Adipocyte (in vitro differentiated cells): ENCODE data around the gene GALNT7.

Experiments
- DNase-seq: peaks from one replicate; pipeline ENCODE4 v3.0.0-alpha.2; 2015; ENCODE audit warnings: low read depth
- H3K27me3 ChIP-seq: replicated peaks from 2 replicates; pipeline ENCODE4 v1.7.0; 2013; ENCODE audit warnings: mild to moderate bottlenecking, low read length, moderate library complexity; ENCODE audit not compliant: control insufficient read depth, insufficient read depth
- H3K36me3 ChIP-seq: 2 replicates; pipeline ENCODE4 v1.7.0; 2013; ENCODE audit warnings: low read length, mild to moderate bottlenecking, moderate library complexity; ENCODE audit not compliant: control insufficient read depth, insufficient read depth, severe bottlenecking
- H3K4me1 ChIP-seq: 2 replicates; pipeline ENCODE4 v1.7.0; 2013; ENCODE audit warnings: mild to moderate bottlenecking, low read length, moderate library complexity; ENCODE audit not compliant: control insufficient read depth, insufficient read depth
- H3K4me3 ChIP-seq: 2 replicates; pipeline ENCODE4 v1.7.0; 2013; ENCODE audit warnings: mild to moderate bottlenecking, low read length, moderate library complexity
- H3K9ac ChIP-seq: 2 replicates; pipeline ENCODE4 v1.7.0; 2013; ENCODE audit warnings: mild to moderate bottlenecking, low read length, moderate library complexity
- H3K9me3 ChIP-seq: 2 replicates; pipeline ENCODE4 v1.7.0; 2013; ENCODE audit warnings: mild to moderate bottlenecking, low read length, moderate library complexity; ENCODE audit not compliant: control insufficient read depth

GALNT7 gene

DNA sequence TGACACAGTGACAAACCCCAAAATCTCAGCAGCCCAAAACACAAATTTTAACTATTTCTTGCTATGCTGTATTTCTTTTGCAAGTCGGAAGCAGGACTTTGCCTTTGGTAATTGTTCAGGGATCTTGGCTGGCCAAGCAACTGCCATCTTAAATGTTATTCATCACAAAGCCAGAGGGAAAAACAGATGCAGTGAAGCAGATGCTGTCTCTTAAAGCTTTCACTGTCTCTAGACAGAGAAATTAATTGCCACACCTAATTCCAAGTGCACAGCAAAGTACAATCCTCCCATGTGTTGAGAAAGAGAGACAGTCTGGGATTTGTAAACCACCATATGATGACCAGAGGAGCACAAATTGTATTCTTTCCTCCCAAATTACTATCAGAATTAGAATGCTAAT is 30.0 kb upstream of the GALNT7 start:
- Histone ChIP-seq H3K27me3 (no peaks in the 10 kb centered on the region), H3K4me1 (no peaks in the 10 kb centered on the region), H3K9ac (no peak overlapping the region), H3K9me3 (no peaks in the 10 kb centered on the region), H3K4me3 (no peak overlapping the region), H3K36me3 (no peaks in the 10 kb centered on the region)
- DNase-seq = no peak

DNA sequence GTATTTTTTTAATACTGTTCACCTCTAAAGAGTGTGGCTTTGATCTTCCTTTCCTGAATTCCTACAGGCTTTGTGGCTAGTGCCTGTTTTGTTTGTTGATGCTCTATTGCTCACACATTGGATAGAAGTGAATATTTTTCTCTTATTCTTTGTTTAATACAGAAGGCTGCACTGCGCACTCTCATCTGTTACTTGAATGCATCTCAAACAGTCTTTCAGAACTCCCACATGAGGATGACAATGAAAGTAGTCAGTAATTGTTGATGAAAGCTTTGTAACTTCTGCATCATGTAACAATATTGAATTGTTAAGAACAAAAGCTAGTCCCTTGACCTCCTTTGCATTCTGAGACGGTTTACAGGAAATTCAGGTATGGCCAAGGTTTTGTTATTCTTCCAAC is 29.1 kb upstream of the GALNT7 start:
- Histone ChIP-seq H3K4me3 (no peak overlapping the region), H3K36me3 (no peaks in the 10 kb centered on the region), H3K9ac (no peak overlapping the region), H3K9me3 (no peaks in the 10 kb centered on the region), H3K27me3 (no peaks in the 10 kb centered on the region), H3K4me1 (no peaks in the 10 kb centered on the region)
- no peak for DNase-seq

DNA sequence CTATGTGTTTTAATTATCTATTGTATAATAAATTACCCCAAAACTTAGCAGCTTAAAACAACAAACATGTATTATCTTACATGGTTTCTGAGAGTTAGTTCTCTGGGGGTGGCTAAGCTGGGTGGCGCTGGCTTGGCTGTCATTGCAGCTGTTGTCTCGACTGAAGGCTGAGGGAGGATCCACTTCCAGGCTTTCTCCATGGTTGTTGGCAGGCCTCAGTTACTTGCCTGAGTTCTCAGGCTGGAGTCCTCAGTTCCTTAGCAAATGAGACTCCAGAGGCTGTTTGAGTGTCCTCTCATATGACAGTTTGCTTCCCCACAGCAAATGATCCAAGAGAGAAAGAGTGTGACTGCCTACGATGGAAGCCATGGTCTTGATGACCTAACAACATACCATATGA is 23.5 kb upstream of the GALNT7 start:
- Histone ChIP-seq H3K27me3 (no peaks in the 10 kb centered on the region), H3K4me3 (no peak overlapping the region), H3K9me3 (no peaks in the 10 kb centered on the region), H3K9ac (no peak overlapping the region), H3K4me1 (no peaks in the 10 kb centered on the region), H3K36me3 (no peaks in the 10 kb centered on the region)
- no peak for DNase-seq

DNA sequence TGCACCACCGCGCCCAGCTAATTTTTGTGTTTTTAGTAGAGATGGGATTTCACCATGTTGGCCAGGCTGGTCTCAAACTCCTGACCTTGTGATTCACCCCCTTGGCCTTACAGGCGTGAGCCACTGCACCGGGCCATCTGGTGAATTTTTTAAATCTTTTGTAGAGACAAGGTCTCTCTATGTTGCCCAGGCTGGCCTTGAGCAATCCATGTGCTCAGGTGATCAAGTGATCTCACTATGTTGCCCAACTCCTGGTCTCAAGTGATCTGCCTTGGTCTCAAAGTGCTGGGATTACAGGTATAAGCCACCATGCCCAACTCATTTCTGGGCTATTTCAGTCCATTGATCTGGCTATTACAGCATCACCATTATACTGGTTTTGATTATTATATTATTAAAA is 22.2 kb upstream of the GALNT7 start:
- H3K36me3 ChIP-seq = no peaks in the 10 kb centered on the region
- DNase-seq = no peak
- no peak overlapping the region for H3K9ac ChIP-seq
- H3K27me3 ChIP-seq = no peaks in the 10 kb centered on the region
- H3K4me1 ChIP-seq = no peaks in the 10 kb centered on the region
- H3K9me3 ChIP-seq = no peaks in the 10 kb centered on the region
- no peak overlapping the region for H3K4me3 ChIP-seq

DNA sequence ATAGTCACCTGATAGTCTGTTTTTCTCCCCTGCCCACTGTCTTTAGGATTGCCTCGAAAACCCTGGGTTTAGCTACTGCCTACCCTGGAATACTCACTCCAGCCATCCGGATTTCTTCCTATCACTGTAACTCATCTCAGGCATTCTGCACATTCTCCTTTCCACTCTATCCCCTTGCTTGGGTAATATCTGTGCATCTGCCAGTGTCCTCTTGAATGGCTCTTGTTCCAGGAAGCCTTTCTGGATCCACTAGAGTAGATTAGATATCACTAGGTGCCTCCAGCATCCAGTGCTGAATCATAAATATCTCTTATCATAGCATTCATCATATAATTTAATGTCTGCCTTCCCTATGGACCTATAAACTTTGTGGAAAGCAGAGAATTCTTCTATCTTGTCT is 17.1 kb upstream of the GALNT7 start:
- Histone ChIP-seq H3K9ac (no peak overlapping the region), H3K9me3 (no peaks in the 10 kb centered on the region), H3K27me3 (no peaks in the 10 kb centered on the region), H3K4me3 (no peak overlapping the region), H3K4me1 (no peaks in the 10 kb centered on the region), H3K36me3 (no peaks in the 10 kb centered on the region)
- DNase-seq = no peak

DNA sequence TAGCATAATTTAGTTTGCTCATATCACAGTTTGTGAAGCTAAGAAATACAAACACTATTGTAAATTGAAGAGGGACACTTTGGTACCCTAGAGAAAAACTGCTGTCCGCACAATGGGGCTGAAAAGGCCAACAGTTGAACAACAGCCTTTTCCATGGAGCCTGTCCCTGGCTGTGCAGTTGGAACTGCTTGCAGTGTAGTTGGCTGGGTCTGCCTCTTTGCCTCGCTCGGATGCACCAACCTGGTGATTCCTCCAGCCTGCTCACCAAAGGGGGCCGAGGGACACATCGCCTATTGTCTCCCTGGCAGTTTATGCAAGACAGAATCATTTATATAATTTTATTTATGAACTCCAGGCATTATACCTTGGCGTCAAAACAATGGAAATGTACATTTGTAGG is 16.5 kb upstream of the GALNT7 start:
- no peak for DNase-seq
- no peaks in the 10 kb centered on the region for H3K36me3 ChIP-seq

DNA sequence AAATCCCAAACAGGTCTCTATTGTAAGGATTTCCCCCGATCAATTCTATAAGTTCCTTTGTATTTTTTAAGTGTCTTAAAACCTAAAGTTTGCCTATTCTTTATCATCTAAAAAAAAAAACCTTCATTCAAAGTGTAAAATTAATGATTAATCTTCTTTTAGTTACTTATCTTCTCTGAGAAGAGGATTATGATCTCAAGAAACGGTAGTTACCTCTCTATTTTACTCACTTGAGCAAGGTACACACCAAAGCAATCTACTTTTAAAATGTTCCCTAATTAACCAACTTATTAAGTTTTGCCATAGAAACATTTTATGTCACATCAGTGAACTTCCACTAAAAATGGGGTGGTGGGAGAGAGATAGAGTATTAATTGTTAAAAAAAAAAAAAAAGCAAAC is 15.2 kb upstream of the GALNT7 start:
- no peaks in the 10 kb centered on the region for H3K9me3 ChIP-seq

More for the DNA sequence above, 16.5 kb upstream of the GALNT7 start:
- H3K4me1 ChIP-seq = no peaks in the 10 kb centered on the region
- no peak overlapping the region for H3K4me3 ChIP-seq
- H3K9me3 ChIP-seq = no peaks in the 10 kb centered on the region
- H3K27me3 ChIP-seq = no peaks in the 10 kb centered on the region
- no peak overlapping the region for H3K9ac ChIP-seq

DNA sequence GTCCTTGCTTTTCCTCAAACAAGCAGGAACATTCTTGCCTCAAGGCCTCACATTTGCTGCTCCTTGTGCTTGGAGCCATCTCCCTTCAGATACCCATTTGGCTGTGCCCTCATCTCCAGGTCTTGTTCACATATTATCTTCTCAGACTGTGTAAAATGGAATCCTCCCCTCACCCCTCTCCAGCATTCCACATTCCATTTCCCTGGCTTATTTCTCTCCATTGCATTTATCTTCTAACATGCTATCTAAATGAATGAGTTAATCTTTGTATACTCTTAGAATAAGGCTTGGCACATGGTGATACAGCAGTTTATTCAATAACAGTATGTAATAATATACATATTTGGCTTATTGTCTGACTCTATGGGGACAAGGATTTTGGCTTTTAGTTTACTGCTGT is 8.8 kb upstream of the GALNT7 start:
- Histone ChIP-seq H3K9me3 (no peaks in the 10 kb centered on the region), H3K27me3 (no peaks in the 10 kb centered on the region), H3K9ac (no peak overlapping the region), H3K4me1 (no peaks in the 10 kb centered on the region), H3K36me3 (no peaks in the 10 kb centered on the region), H3K4me3 (no peak overlapping the region)
- no peak for DNase-seq

More for the DNA sequence above, 15.2 kb upstream of the GALNT7 start:
- no peaks in the 10 kb centered on the region for H3K36me3 ChIP-seq
- H3K27me3 ChIP-seq = no peaks in the 10 kb centered on the region
- H3K4me1 ChIP-seq = no peaks in the 10 kb centered on the region
- no peak for DNase-seq
- no peak overlapping the region for H3K4me3 ChIP-seq
- no peak overlapping the region for H3K9ac ChIP-seq

DNA sequence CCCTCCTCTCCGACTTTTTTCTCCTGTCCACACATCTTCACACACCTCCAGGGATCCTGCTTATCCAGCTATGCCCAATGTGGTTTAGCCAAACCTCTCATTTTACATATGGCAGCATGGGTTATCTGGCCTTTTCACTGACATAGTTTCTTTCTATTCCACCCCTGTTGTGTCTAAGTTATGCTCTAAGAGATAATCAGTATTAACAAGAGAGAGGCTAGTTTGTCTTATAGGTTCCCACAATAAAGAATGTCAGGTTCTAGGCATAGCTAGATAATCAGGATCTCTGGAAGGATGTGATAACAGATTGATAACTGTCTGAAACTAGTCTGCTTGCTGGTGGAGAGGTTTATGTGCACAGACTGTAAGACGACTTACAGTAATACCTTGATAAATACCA is 7.7 kb upstream of the GALNT7 start:
- Histone ChIP-seq H3K27me3 (no peaks in the 10 kb centered on the region), H3K4me1 (no peaks in the 10 kb centered on the region), H3K9me3 (no peaks in the 10 kb centered on the region), H3K36me3 (no peaks in the 10 kb centered on the region), H3K9ac (no peak overlapping the region), H3K4me3 (no peak overlapping the region)
- no peak for DNase-seq

DNA sequence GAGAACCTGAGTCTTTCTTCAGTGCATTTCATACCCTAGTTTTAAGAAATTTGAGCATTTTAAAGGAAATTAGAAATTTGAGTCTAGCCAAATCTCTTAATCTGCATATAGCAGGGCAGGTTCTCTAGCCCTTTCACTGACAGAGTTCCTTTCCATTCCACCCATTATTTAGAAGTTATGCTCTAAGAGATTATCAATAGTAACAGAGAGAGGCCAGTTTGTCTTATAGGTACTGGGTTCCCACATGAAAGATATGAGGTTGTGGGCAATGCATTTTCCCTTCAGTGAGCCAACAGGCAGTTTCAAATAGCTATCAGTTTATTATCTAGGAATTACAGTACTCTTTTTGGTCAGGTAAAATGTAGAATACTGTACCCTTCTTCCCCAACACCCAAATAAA is 7.3 kb upstream of the GALNT7 start:
- no peak for DNase-seq
- H3K27me3 ChIP-seq = no peaks in the 10 kb centered on the region
- no peaks in the 10 kb centered on the region for H3K4me1 ChIP-seq
- H3K9ac ChIP-seq = no peak overlapping the region
- H3K9me3 ChIP-seq = no peaks in the 10 kb centered on the region
- H3K4me3 ChIP-seq = no peak overlapping the region
- no peaks in the 10 kb centered on the region for H3K36me3 ChIP-seq

DNA sequence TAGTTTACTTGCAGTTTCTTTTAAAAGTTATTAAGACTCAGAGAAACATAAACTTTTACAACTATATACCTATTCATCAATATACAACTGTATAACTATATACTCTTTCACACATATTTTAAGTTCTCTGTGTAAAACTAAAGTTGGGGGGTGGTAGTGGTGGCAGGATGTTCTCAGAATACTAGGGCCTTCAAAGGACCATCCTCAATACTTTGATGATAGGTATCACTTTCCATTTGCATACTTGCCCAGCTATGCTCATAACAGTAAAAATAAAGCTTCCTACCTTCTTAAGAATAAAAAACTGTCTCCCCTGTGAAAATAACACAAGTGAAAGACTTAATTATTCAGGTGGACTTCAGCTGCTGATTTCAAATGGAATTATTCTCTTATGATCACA is 2.9 kb upstream of the GALNT7 start:
- no peaks in the 10 kb centered on the region for H3K27me3 ChIP-seq
- DNase-seq = no peak
- no peaks in the 10 kb centered on the region for H3K36me3 ChIP-seq
- peaks cover 8% of the 10 kb centered on the region for H3K4me1 ChIP-seq
- no peak overlapping the region for H3K9ac ChIP-seq
- no peaks in the 10 kb centered on the region for H3K9me3 ChIP-seq
- no peak overlapping the region for H3K4me3 ChIP-seq

DNA sequence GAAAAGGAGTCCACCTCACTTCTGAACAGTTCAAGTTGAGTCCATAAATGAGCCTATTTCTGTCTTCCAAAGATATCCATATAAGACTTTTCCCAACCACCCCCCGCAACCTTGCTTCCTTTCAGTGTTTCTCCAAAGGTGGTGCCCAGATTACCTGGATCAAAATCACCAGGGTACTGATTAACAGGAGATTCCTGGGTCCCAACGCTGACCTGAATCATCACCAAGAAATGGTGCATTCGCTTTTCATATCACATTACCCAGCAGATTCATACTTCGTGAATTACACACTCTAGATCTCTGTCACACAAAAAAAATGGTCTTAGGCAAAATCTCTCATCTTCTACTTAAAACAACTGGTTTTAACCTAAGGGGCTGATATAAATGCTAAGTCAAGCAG is 2.1 kb upstream of the GALNT7 start:
- Histone ChIP-seq H3K4me1 (peaks cover 10% of the 10 kb centered on the region), H3K4me3 (no peak overlapping the region), H3K36me3 (no peaks in the 10 kb centered on the region), H3K9ac (no peak overlapping the region), H3K9me3 (no peaks in the 10 kb centered on the region), H3K27me3 (no peaks in the 10 kb centered on the region)
- DNase-seq = no peak
